Astrocyte of the spinal cord (primary cell): ENCODE results near the gene HNRNPM.
"Not testable (repeated sequence)": the region's sequence is repeated elsewhere in the genome, so short reads cannot be mapped to it uniquely, and the experiment has no call there.

Experiments
- DNase-seq: peaks from one replicate; pipeline ENCODE4 v3.0.0; 2011; ENCODE audit warnings: low read depth, low spot score
- H3K4me3 ChIP-seq: 2 replicates; pipeline ENCODE4 v1.5.1; 2011; ENCODE audit warnings: low read depth, mild to moderate bottlenecking, low read length, moderate library complexity
- CTCF ChIP-seq: IDR thresholded peaks from 2 replicates; pipeline ENCODE4 v1.5.1; 2012; ENCODE audit warnings: low read depth, mild to moderate bottlenecking, low read length, inconsistent platforms
- in situ Hi-C: cut with HindIII; loops from 2 replicates; pipeline ENCODE4 v1.10.0; 2017; ENCODE audit warnings: low sequenced_read_pairs

HNRNPM gene

GRCh38 chr19:8506402-8506957 lies 61.7 kb downstream of the HNRNPM start:
- H3K4me3 ChIP-seq: peak overlapping the region; percentile 49
- no peak for DNase-seq
- in situ Hi-C loops: no loop called here
- no peak for TF ChIP-seq CTCF

- in situ Hi-C loops: no loop called here
- no peak for DNase-seq
- TF ChIP-seq CTCF: no peak
- H3K4me3 ChIP-seq: no peak overlapping the region
Measured at GRCh38 chr19:8510589-8511115, 65.9 kb downstream of the HNRNPM start.

GRCh38 chr19:8511573-8512101 lies 66.9 kb downstream of the HNRNPM start:
- no peak overlapping the region for H3K4me3 ChIP-seq
- in situ Hi-C loops: no loop called here
- no peak for TF ChIP-seq CTCF
- no peak for DNase-seq

- in situ Hi-C loops: no loop called here
- DNase-seq: no peak
- no peak overlapping the region for H3K4me3 ChIP-seq
- TF ChIP-seq CTCF: no peak
Measured at GRCh38 chr19:8512115-8512967, 67.6 kb downstream of the HNRNPM start.

GRCh38 chr19:8513036-8513686 lies 68.4 kb downstream of the HNRNPM start:
- DNase-seq: no peak
- TF ChIP-seq CTCF: no peak
- in situ Hi-C loops: no loop called here
- peak overlapping the region; percentile 53 for H3K4me3 ChIP-seq

GRCh38 chr19:8513687-8514504 lies 69.1 kb downstream of the HNRNPM start, which contains the start of gene ZNF414:
TSS of gene ZNF414 (minus strand) at chr19:8514167. CDS start at chr19:8514046, 121 bp downstream.
- peak; percentile 98 for DNase-seq
- TF ChIP-seq CTCF: no peak
- in situ Hi-C loops: no loop called here
- peak within 1 kb of the TSS; percentile 53 for H3K4me3 ChIP-seq

GRCh38 chr19:8514505-8515009 lies 69.8 kb downstream of the HNRNPM start:
- DNase-seq, in situ Hi-C loops: not testable (repeated sequence)
- peak overlapping the region; percentile 53 for H3K4me3 ChIP-seq
